SJCRH30 (cell line): ENCODE measurements around the gene NAA11. TPM values are rescaled to one million over a fixed set of nuclear protein-coding genes. Genes with fewer than 3 reads are reported as not detected.
A peak's percentile ranks its signal among the peaks of the same experiment; 100 is the strongest.

Experiments used
- DNase-seq, 2 experiments: peaks; one replicate each; pipeline ENCODE4 v3.0.0-alpha.2; 2015 to 2020
- H3K27ac ChIP-seq: fragments of 250-450 bp; sonication (Bioruptor Pico); 2 replicates; pipeline ENCODE4 v1.5.1; 2020; ENCODE audit warnings: mild to moderate bottlenecking, moderate library complexity
- H3K27me3 ChIP-seq: fragments of 250-450 bp; sonication (Bioruptor Pico); 2 replicates; pipeline ENCODE4 v1.5.1; 2020; ENCODE audit warnings: mild to moderate bottlenecking, moderate library complexity
- H3K36me3 ChIP-seq: fragments of 250-450 bp; sonication (Bioruptor Pico); 2 replicates; pipeline ENCODE4 v1.5.1; 2020; ENCODE audit warnings: mild to moderate bottlenecking, moderate library complexity
- H3K4me1 ChIP-seq: fragments of 250-450 bp; sonication (Bioruptor Pico); 2 replicates; pipeline ENCODE4 v1.5.1; 2020; ENCODE audit warnings: mild to moderate bottlenecking, moderate library complexity
- H3K4me3 ChIP-seq: fragments of 250-450 bp; sonication (Bioruptor Pico); 2 replicates; pipeline ENCODE4 v1.5.1; 2020; ENCODE audit warnings: mild to moderate bottlenecking, moderate library complexity
- H3K9me3 ChIP-seq: fragments of 250-450 bp; sonication (Bioruptor Pico); replicated peaks from 2 replicates; pipeline ENCODE4 v1.5.1; 2020; ENCODE audit warnings: mild to moderate bottlenecking, moderate library complexity
- total RNA-seq: library from RNA; depleted of rRNA; stranded (reverse); fragments of >200 nt; shearing (Covaris generic); gene quantifications from 2 replicates; pipeline ENCODE4 v1.2.3, GENCODE V29; 2014

NAA11 gene
- total RNA-seq, 1 experiment from 2014 or later, result 0.12 TPM

- Histone ChIP-seq H3K36me3 (no peaks in the 10 kb centered on the region), H3K4me3 (no peak overlapping the region), H3K4me1 (peaks cover 18% of the 10 kb centered on the region), H3K27me3 (no peaks in the 10 kb centered on the region), H3K27ac (no peak overlapping the region), H3K9me3 (no peaks in the 10 kb centered on the region; the same call in 1 of the 2 replicates)
- DNase-seq, result no peak
These were observed 8.5 kb upstream of the NAA11 start for GRCh38 chr4:79334341-79334740.

- peak; percentile 74 to 88 for DNase-seq
- Histone ChIP-seq H3K4me3 (no peak overlapping the region), H3K27ac (peak overlapping the region; percentile 60)
These were observed 5.4 kb upstream of the NAA11 start for GRCh38 chr4:79331126-79331876.

GRCh38 chr4:79330720-79331119 is 4.9 kb upstream of the NAA11 start:
- Histone ChIP-seq H3K4me1 (peaks cover 18% of the 10 kb centered on the region), H3K9me3 (0 out of 2 replicates have a peak, but pooled peaks cover 2% of the 10 kb centered on the region), H3K27me3 (no peaks in the 10 kb centered on the region), H3K4me3 (no peak overlapping the region), H3K27ac (peak overlapping the region; percentile 60), H3K36me3 (no peaks in the 10 kb centered on the region)
- DNase-seq, result peak in 1 of 2 experiments; percentile 31

More at GRCh38 chr4:79331126-79331876, 5.4 kb upstream of the NAA11 start:
- H3K9me3 ChIP-seq, result 0 out of 2 replicates have a peak, but pooled peaks cover 2% of the 10 kb centered on the region
- H3K4me1 ChIP-seq, result peaks cover 18% of the 10 kb centered on the region
- no peaks in the 10 kb centered on the region for H3K36me3 ChIP-seq
- H3K27me3 ChIP-seq, result no peaks in the 10 kb centered on the region

- Histone ChIP-seq H3K36me3 (no peaks in the 10 kb centered on the region), H3K27ac (no peak overlapping the region), H3K4me3 (no peak overlapping the region), H3K27me3 (no peaks in the 10 kb centered on the region; the same call in 1 of the 2 replicates), H3K9me3 (peaks cover 5% of the 10 kb centered on the region), H3K4me1 (peaks cover 5% of the 10 kb centered on the region)
- no peak for DNase-seq
These were observed 425 bp downstream of the NAA11 start for GRCh38 chr4:79325436-79325835.

- Histone ChIP-seq H3K4me3 (no peak overlapping the region), H3K9me3 (peaks cover 3% of the 10 kb centered on the region; the same call in 1 of the 2 replicates), H3K27ac (no peak overlapping the region), H3K4me1 (peaks cover 9% of the 10 kb centered on the region), H3K27me3 (no peaks in the 10 kb centered on the region; the same call in 1 of the 2 replicates), H3K36me3 (no peaks in the 10 kb centered on the region)
- no peak for DNase-seq
These were observed 5.9 kb downstream of the NAA11 start for GRCh38 chr4:79319975-79320374.

GRCh38 chr4:79317711-79318110 is 8.2 kb downstream of the NAA11 start:
- Histone ChIP-seq H3K9me3 (0 out of 2 replicates have a peak, but pooled peaks cover 3% of the 10 kb centered on the region), H3K27ac (peak overlapping the region; percentile 1; the same call in 1 of the 2 replicates), H3K27me3 (no peaks in the 10 kb centered on the region; the same call in 1 of the 2 replicates), H3K4me3 (no peak overlapping the region), H3K4me1 (peaks cover 9% of the 10 kb centered on the region), H3K36me3 (no peaks in the 10 kb centered on the region)
- peak; percentile 25 to 60 for DNase-seq

GRCh38 chr4:79315891-79316290 is 10.0 kb downstream of the NAA11 start:
- no peak overlapping the region for H3K27ac ChIP-seq
- H3K4me1 ChIP-seq, result peaks cover 9% of the 10 kb centered on the region
- no peaks in the 10 kb centered on the region for H3K36me3 ChIP-seq
- no peaks in the 10 kb centered on the region for H3K9me3 ChIP-seq
- no peak for DNase-seq
- no peaks in the 10 kb centered on the region for H3K27me3 ChIP-seq
- H3K4me3 ChIP-seq, result no peak overlapping the region

GRCh38 chr4:79311279-79311678 is 14.6 kb downstream of the NAA11 start:
- no peak overlapping the region for H3K27ac ChIP-seq
- DNase-seq, result no peak

GRCh38 chr4:79308971-79309370 is 16.9 kb downstream of the NAA11 start:
- no peaks in the 10 kb centered on the region for H3K27me3 ChIP-seq
- H3K4me3 ChIP-seq, result no peak overlapping the region
- DNase-seq, result peak; percentile 14 to 41
- H3K9me3 ChIP-seq, result no peaks in the 10 kb centered on the region; the same call in 1 of the 2 replicates
- H3K27ac ChIP-seq, result no peak overlapping the region
- H3K4me1 ChIP-seq, result peaks cover 3% of the 10 kb centered on the region; the same call in 1 of the 2 replicates
- H3K36me3 ChIP-seq, result no peaks in the 10 kb centered on the region

More at GRCh38 chr4:79311279-79311678, 14.6 kb downstream of the NAA11 start:
- Histone ChIP-seq H3K27me3 (no peaks in the 10 kb centered on the region), H3K9me3 (no peaks in the 10 kb centered on the region), H3K36me3 (no peaks in the 10 kb centered on the region), H3K4me3 (no peak overlapping the region), H3K4me1 (peaks cover 3% of the 10 kb centered on the region; the same call in 1 of the 2 replicates)

- Histone ChIP-seq H3K36me3 (no peaks in the 10 kb centered on the region), H3K27me3 (no peaks in the 10 kb centered on the region), H3K4me1 (peaks cover 3% of the 10 kb centered on the region; the same call in 1 of the 2 replicates), H3K9me3 (no peaks in the 10 kb centered on the region; the same call in 1 of the 2 replicates), H3K27ac (no peak overlapping the region), H3K4me3 (no peak overlapping the region)
- DNase-seq, result no peak
These were observed 17.7 kb downstream of the NAA11 start for GRCh38 chr4:79308137-79308536.

- Histone ChIP-seq H3K27ac (no peak overlapping the region), H3K4me1 (peaks cover 3% of the 10 kb centered on the region; the same call in 1 of the 2 replicates), H3K9me3 (no peaks in the 10 kb centered on the region; the same call in 1 of the 2 replicates), H3K27me3 (no peaks in the 10 kb centered on the region), H3K36me3 (no peaks in the 10 kb centered on the region), H3K4me3 (no peak overlapping the region)
- no peak for DNase-seq
These were observed 19.1 kb downstream of the NAA11 start for GRCh38 chr4:79306795-79307194.

GRCh38 chr4:79300280-79300679 is 25.6 kb downstream of the NAA11 start:
- Histone ChIP-seq H3K9me3 (no peaks in the 10 kb centered on the region; the same call in 1 of the 2 replicates), H3K27me3 (no peaks in the 10 kb centered on the region), H3K27ac (no peak overlapping the region), H3K4me3 (no peak overlapping the region), H3K36me3 (no peaks in the 10 kb centered on the region), H3K4me1 (no peaks in the 10 kb centered on the region)
- no peak for DNase-seq

- no peak overlapping the region for H3K4me3 ChIP-seq
- no peaks in the 10 kb centered on the region for H3K4me1 ChIP-seq
- H3K27ac ChIP-seq, result no peak overlapping the region
- no peak for DNase-seq
- H3K27me3 ChIP-seq, result no peaks in the 10 kb centered on the region
- no peaks in the 10 kb centered on the region for H3K9me3 ChIP-seq
- H3K36me3 ChIP-seq, result no peaks in the 10 kb centered on the region
These were observed 27.4 kb downstream of the NAA11 start for GRCh38 chr4:79298484-79298883.

- H3K27me3 ChIP-seq, result no peaks in the 10 kb centered on the region
- H3K4me3 ChIP-seq, result no peak overlapping the region
- no peaks in the 10 kb centered on the region for H3K9me3 ChIP-seq
- no peak for DNase-seq
- no peaks in the 10 kb centered on the region for H3K36me3 ChIP-seq
- no peaks in the 10 kb centered on the region for H3K4me1 ChIP-seq
- no peak overlapping the region for H3K27ac ChIP-seq
These were observed 27.8 kb downstream of the NAA11 start for GRCh38 chr4:79298027-79298426.

- DNase-seq, result no peak
- H3K9me3 ChIP-seq, result no peaks in the 10 kb centered on the region
- H3K27me3 ChIP-seq, result no peaks in the 10 kb centered on the region
- no peaks in the 10 kb centered on the region for H3K4me1 ChIP-seq
- H3K27ac ChIP-seq, result no peak overlapping the region
- no peak overlapping the region for H3K4me3 ChIP-seq
- H3K36me3 ChIP-seq, result no peaks in the 10 kb centered on the region
These were observed 28.4 kb downstream of the NAA11 start for GRCh38 chr4:79297479-79297878.
